ENCODE measurements around the gene SNAI1.

The SNAI1 gene

GRCh38 chr20:50013976-50014375, 31.2 kb downstream of the SNAI1 start:
- no peak for DNase-seq

- DNase-seq, result peak; percentile 71
Measured at GRCh38 chr20:50014570-50015562, 32.1 kb downstream of the SNAI1 start.

GRCh38 chr20:50015636-50015992, 32.8 kb downstream of the SNAI1 start:
- no peak for DNase-seq

GRCh38 chr20:50015993-50016770, 33.4 kb downstream of the SNAI1 start:
- DNase-seq, result peak; percentile 52

- DNase-seq, result no peak
Measured at GRCh38 chr20:50017160-50017559, 34.4 kb downstream of the SNAI1 start.

GRCh38 chr20:50017576-50018248, 34.9 kb downstream of the SNAI1 start:
- DNase-seq, result peak; percentile 68

- DNase-seq, result no peak
Measured at GRCh38 chr20:50019466-50020256, 36.9 kb downstream of the SNAI1 start.

GRCh38 chr20:50020288-50020687, 37.5 kb downstream of the SNAI1 start:
- DNase-seq, result no peak

GRCh38 chr20:50022676-50023075, 39.9 kb downstream of the SNAI1 start:
- no peak for DNase-seq

- DNase-seq, result no peak
Measured at GRCh38 chr20:50023116-50023805, 40.5 kb downstream of the SNAI1 start.

- no peak for DNase-seq
Measured at GRCh38 chr20:50026746-50027575, 44.2 kb downstream of the SNAI1 start.

- DNase-seq, result peak; percentile 89
Measured at GRCh38 chr20:50027611-50028105, 44.9 kb downstream of the SNAI1 start.

GRCh38 chr20:50029083-50029696, 46.4 kb downstream of the SNAI1 start:
- no peak for DNase-seq

GRCh38 chr20:50029697-50030461, 47.1 kb downstream of the SNAI1 start:
- peak; percentile 82 for DNase-seq

GRCh38 chr20:50032955-50033666, 50.3 kb downstream of the SNAI1 start:
- no peak for DNase-seq

GRCh38 chr20:50034567-50035180, 51.9 kb downstream of the SNAI1 start:
- no peak for DNase-seq

GRCh38 chr20:50036703-50037102, 53.9 kb downstream of the SNAI1 start:
- no peak for DNase-seq

- no peak for DNase-seq
Measured at GRCh38 chr20:50037123-50037522, 54.3 kb downstream of the SNAI1 start.
